GM20431 (cell line): ENCODE results near the gene KIF16B.
"Not testable (repeated sequence)": the region's sequence is repeated elsewhere in the genome, so short reads cannot be mapped to it uniquely, and the experiment has no call there.

Source experiments
- in situ Hi-C: fragments of 300-500 bp; cut with MseI, MboI; formaldehyde crosslinking; loops from one replicate; pipeline ENCODE4 v1.15.0; 2020; ENCODE audit warnings: low sequenced_read_pairs; ENCODE audit not compliant: unreplicated experiment

KIF16B gene

GRCh38 chr20:16590041-16590633, 16.9 kb upstream of the KIF16B start:
- in situ Hi-C loops: no loop called here

GRCh38 chr20:16589623-16590022, 16.4 kb upstream of the KIF16B start:
- in situ Hi-C loops: no loop called here

GRCh38 chr20:16588241-16588640, 15.0 kb upstream of the KIF16B start:
- in situ Hi-C loops: no loop called here

- in situ Hi-C loops: no loop called here
These were observed 13.8 kb upstream of the KIF16B start for GRCh38 chr20:16587066-16587465.

GRCh38 chr20:16583474-16583873, 10.2 kb upstream of the KIF16B start:
- in situ Hi-C loops: no loop called here

GRCh38 chr20:16581241-16581640, 8.0 kb upstream of the KIF16B start:
- in situ Hi-C loops: no loop called here

GRCh38 chr20:16580620-16581019, 7.4 kb upstream of the KIF16B start:
- in situ Hi-C loops: no loop called here

GRCh38 chr20:16580147-16580546, 6.9 kb upstream of the KIF16B start:
- in situ Hi-C loops: no loop called here

GRCh38 chr20:16576219-16576618, 3.0 kb upstream of the KIF16B start:
- in situ Hi-C loops: no loop called here

GRCh38 chr20:16575390-16576140, 2.3 kb upstream of the KIF16B start:
- in situ Hi-C loops: no loop called here

GRCh38 chr20:16574656-16575355, 1.6 kb upstream of the KIF16B start:
- in situ Hi-C loops: no loop called here

- in situ Hi-C loops: no loop called here
These were observed 1.9 kb downstream of the KIF16B start for GRCh38 chr20:16571333-16571732.

- in situ Hi-C loops: no loop called here
These were observed 3.7 kb downstream of the KIF16B start for GRCh38 chr20:16569246-16570153.

- in situ Hi-C loops: no loop called here
These were observed 7.2 kb downstream of the KIF16B start for GRCh38 chr20:16566080-16566479.

- in situ Hi-C loops: not testable (repeated sequence)
These were observed 9.2 kb downstream of the KIF16B start for GRCh38 chr20:16564079-16564478.

GRCh38 chr20:16563066-16563806, 10.0 kb downstream of the KIF16B start:
- in situ Hi-C loops: no loop called here

- in situ Hi-C loops: no loop called here
These were observed 11.0 kb downstream of the KIF16B start for GRCh38 chr20:16562259-16562658.

- in situ Hi-C loops: no loop called here
These were observed 12.6 kb downstream of the KIF16B start for GRCh38 chr20:16560661-16561060.

GRCh38 chr20:16560216-16560615, 13.0 kb downstream of the KIF16B start:
- in situ Hi-C loops: no loop called here

- in situ Hi-C loops: no loop called here
These were observed 16.9 kb downstream of the KIF16B start for GRCh38 chr20:16556301-16556700.
